ENCODE data around the gene ZNF883. TPM values are rescaled to one million over a fixed set of nuclear protein-coding genes. Genes with fewer than 3 reads are reported as not detected.

The ZNF883 gene
- total and polyA plus RNA-seq, 2 donors (not counting 3 experiments of a cell fraction or from before 2014, with no cell fraction given), result 0.15 TPM; not detected in 1

- no TSS peak for BruUV-seq (replicated peaks)
- CTCF ChIA-PET, result interaction anchor here (1.0 to 1.4 kb wide), 3 partner anchors 11 to 126 kb away, joined by 4 read pairs; no protein-coding TSS in a partner anchor
- no peak for TF ChIP-seq POLR2AphosphoS5 (IDR thresholded peaks at IDR 0.05; ENCODE audit: insufficient read depth, low read depth, low read length)
- TF ChIP-seq JUN (IDR thresholded peaks at IDR 0.05; ENCODE audit: borderline replicate concordance, insufficient read depth, insufficient read length, low read depth), result no peak
- no peak for TF ChIP-seq MYC (IDR thresholded peaks at IDR 0.05; ENCODE audit: low read depth, low read length)
- no peak for TF ChIP-seq GATA2 (IDR thresholded peaks at IDR 0.05; ENCODE audit: insufficient read depth, insufficient read length, low read depth, low read length)
- no peak for TF ChIP-seq POLR2A (IDR thresholded peaks at IDR 0.05; ENCODE audit: low read depth, low read length)
- TF ChIP-seq MAX (IDR thresholded peaks at IDR 0.05; ENCODE audit: insufficient read depth, insufficient read length), result no peak
- TF ChIP-seq FOS (IDR thresholded peaks at IDR 0.05; ENCODE audit: borderline replicate concordance, insufficient read depth, low read length), result no peak
- no peak for TF ChIP-seq EZH2 (IDR thresholded peaks at IDR 0.05; ENCODE audit: borderline replicate concordance, low read depth, low read length, severe bottlenecking)
- no peak for TF ChIP-seq CTCF (IDR thresholded peaks at IDR 0.05; ENCODE audit: extremely low read depth in 1 of 2, insufficient read depth in 1 of 2, low read depth in 1 of 2, low read length in 2 of 2)
- POLR2A ChIA-PET, result no interaction called here
- H3K9me3 ChIP-seq (replicated peaks; ENCODE audit: control insufficient read depth, insufficient read depth, low read length), result no peaks in the 10 kb centered on the region
- H3K9me1 ChIP-seq (replicated peaks; ENCODE audit: control insufficient read depth, extremely low read depth, insufficient read depth, low read length), result no peaks in the 10 kb centered on the region
- H4K20me1 ChIP-seq (replicated peaks; ENCODE audit: control insufficient read depth, extremely low read depth, insufficient read depth, low read length), result no peaks in the 10 kb centered on the region
- H3K36me3 ChIP-seq (ENCODE audit: control insufficient read depth in 2 of 2, extremely low read depth in 1 of 2, insufficient read depth in 2 of 2, low read length in 2 of 2), result no peaks in the 10 kb centered on the region
- no peaks in the 10 kb centered on the region for H3K27me3 ChIP-seq (ENCODE audit: control insufficient read depth in 2 of 2, insufficient read depth in 2 of 2, low read length in 2 of 2)
- H3K4me2 ChIP-seq (ENCODE audit: insufficient read depth, low read length), result no peak overlapping the region
- H3K4me1 ChIP-seq (ENCODE audit: control insufficient read depth, extremely low read depth, insufficient read depth, low read length), result no peaks in the 10 kb centered on the region
- no peak for FAIRE-seq
- no peak overlapping the region for H2AFZ ChIP-seq (ENCODE audit: low read depth, low read length)
- intact Hi-C loops (cut with micrococcal nuclease), result no loop called here
- no peak overlapping the region for H3K4me3 ChIP-seq (replicated peaks in 1 of 3; ENCODE audit: insufficient read depth in 1 of 3, low read depth in 1 of 3, low read length in 3 of 3)
- H3K27ac ChIP-seq (ENCODE audit: insufficient read depth, low read depth, low read length), result no peak overlapping the region
- dilution Hi-C loops (cut with MboI; ENCODE audit: extremely low pct_ligation_motif_present, low sequenced_read_pairs), result no loop called here
- no peak for DNase-seq (ENCODE audit: low read depth, low spot score)
- H3K9ac ChIP-seq (replicated peaks; ENCODE audit: extremely low read depth, insufficient read depth, low read length), result no peak overlapping the region
- H3K79me2 ChIP-seq (ENCODE audit: control insufficient read depth, insufficient read depth, low read length), result no peaks in the 10 kb centered on the region
Observed at GRCh38 chr9:112970939-112971338, 41.1 kb downstream of the ZNF883 start.

Measured in endothelial cell of umbilical vein (primary cell).